ENCODE measurements around the gene ATP6V1C2.

DNA sequence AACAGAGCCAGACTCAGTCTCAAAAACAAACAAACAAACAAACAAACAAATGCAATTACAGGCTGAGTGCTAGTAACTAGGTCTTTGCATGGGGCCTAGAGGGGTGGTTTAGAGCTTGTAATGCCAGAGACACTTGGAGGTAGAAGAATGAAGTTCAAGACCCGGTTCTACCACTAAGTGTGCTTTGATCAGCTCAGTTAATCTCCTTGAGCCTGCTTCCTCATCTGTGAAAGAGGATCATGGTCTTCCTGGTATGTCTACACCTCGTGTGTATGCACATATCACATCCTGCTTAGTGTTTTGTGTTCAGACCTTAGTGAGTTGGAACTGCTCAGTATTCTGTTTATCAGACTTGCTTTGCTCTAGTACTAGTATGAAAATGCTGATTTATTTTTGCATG, 4.8 kb upstream of the ATP6V1C2 start:
- TF ChIP-seq, protein P1, sequence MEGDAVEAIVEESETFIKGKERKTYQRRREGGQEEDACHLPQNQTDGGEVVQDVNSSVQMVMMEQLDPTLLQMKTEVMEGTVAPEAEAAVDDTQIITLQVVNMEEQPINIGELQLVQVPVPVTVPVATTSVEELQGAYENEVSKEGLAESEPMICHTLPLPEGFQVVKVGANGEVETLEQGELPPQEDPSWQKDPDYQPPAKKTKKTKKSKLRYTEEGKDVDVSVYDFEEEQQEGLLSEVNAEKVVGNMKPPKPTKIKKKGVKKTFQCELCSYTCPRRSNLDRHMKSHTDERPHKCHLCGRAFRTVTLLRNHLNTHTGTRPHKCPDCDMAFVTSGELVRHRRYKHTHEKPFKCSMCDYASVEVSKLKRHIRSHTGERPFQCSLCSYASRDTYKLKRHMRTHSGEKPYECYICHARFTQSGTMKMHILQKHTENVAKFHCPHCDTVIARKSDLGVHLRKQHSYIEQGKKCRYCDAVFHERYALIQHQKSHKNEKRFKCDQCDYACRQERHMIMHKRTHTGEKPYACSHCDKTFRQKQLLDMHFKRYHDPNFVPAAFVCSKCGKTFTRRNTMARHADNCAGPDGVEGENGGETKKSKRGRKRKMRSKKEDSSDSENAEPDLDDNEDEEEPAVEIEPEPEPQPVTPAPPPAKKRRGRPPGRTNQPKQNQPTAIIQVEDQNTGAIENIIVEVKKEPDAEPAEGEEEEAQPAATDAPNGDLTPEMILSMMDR (IDR thresholded peaks at IDR 0.05), result no peak
- TF ChIP-seq ZFX (IDR thresholded peaks at IDR 0.05; ENCODE audit: borderline replicate concordance), result no peak
